ENCODE data around the gene RTN4RL1. TPM values are rescaled to one million over a fixed set of nuclear protein-coding genes. Genes with fewer than 3 reads are reported as not detected.

The RTN4RL1 gene
- total RNA-seq, 2 donors from 2014 or later: 0.09 TPM; not detected in 1

Other genes with a start within 250 kb of the RTN4RL1 start
- gene SMYD4, start 195.4 kb downstream of the RTN4RL1 start, total RNA-seq: 10 to 100 TPM; 19.7 to 20.2 TPM
- 100 to 1,000 TPM; 121 to 139 TPM for gene RPA1, start 195.3 kb downstream of the RTN4RL1 start, total RNA-seq
- 10 to 100 TPM; 36.9 to 40.2 TPM for gene DPH1, start 4.8 kb upstream of the RTN4RL1 start, total RNA-seq
- 10 to 100 TPM; 20.7 to 39.3 TPM for gene OVCA2, start 16.7 kb upstream of the RTN4RL1 start, total RNA-seq
- gene HIC1, start 29.8 kb upstream of the RTN4RL1 start, total RNA-seq: 10 to 100 TPM; 22.8 to 24.4 TPM

All from activated T-helper 17 cell treated with anti-CD3 and anti-CD28 coated beads, Interleukin-2, amount 50 U/mL, for 72 hours (primary cell).